K562 (cell line): ENCODE results near the gene GRIA4. TPM values are rescaled to one million over a fixed set of nuclear protein-coding genes. Genes with fewer than 3 reads are reported as not detected.

ENCODE experiments used
- ATAC-seq: fragments of 200-7000 bp; cut with Tn5 transposase; 3 replicates; pipeline ENCODE4 v1.9.1; 2020; ENCODE audit warnings: moderate library complexity
- BruUV-seq: library from RNA; stranded (reverse); fragments of 400-500 nt; replicated peaks from 2 replicates; lab custom pipeline; 2021; lab: Mats Ljungman, UMichigan
- CTCF ChIA-PET: fragments of 300-600 bp; formaldehyde crosslinking; extraction: SDS; loops from one replicate; lab custom pipeline; 2021; ENCODE audit warnings: low intra/inter-chr PET ratio; lab: Yijun Ruan, JAX
- POLR2A ChIA-PET: fragments of 300-600, 350-650 bp; sonication (Branson Sonifier 250); formaldehyde crosslinking; extraction: SDS; loops from one replicate; lab custom pipeline; 2021; ENCODE audit warnings: antibody characterized with exemption, inconsistent platforms; lab: Yijun Ruan, JAX
- DNase-seq, 4 experiments: peaks; one replicate each; pipeline versions ENCODE4 v3.0.0 to v3.0.0-alpha.2; 2011 to 2018; ENCODE audit warnings: low spot score in 3 of 4, mixed read lengths in 3 of 4; ENCODE audit errors: extremely low read depth in 1 of 4
- FAIRE-seq: peaks from 2 replicates; lab custom pipeline; 2011; peaks lifted over from hg19 to GRCh38; lab: Jason Lieb, UNC
- H2AFZ ChIP-seq: 2 replicates; pipeline ENCODE4 v1.6.0; 2011; ENCODE audit warnings: low read depth, low read length, control low read depth, inconsistent platforms
- H3K27ac ChIP-seq: fragments of 200-600 bp; 3 replicates; pipeline ENCODE4 v1.8.0; 2011; ENCODE audit warnings: low read depth, mild to moderate bottlenecking, control low read depth, inconsistent platforms, low read length, moderate library complexity, mixed read lengths; ENCODE audit errors: extremely low read depth
- H3K27me3 ChIP-seq, 2 experiments: fragments of 300-600 bp in 1 of 2; 2 replicates in 1 of 2; 3 replicates in 1 of 2; pipeline versions ENCODE4 v1.6.0 to v1.8.0; 2011; ENCODE audit warnings: inconsistent platforms in 2 of 2, low read length in 2 of 2, mild to moderate bottlenecking in 1 of 2, mixed read lengths in 1 of 2, moderate library complexity in 1 of 2; ENCODE audit not compliant: control insufficient read depth in 2 of 2, insufficient read depth in 2 of 2
- H3K36me3 ChIP-seq: fragments of 300-600 bp; 3 replicates; pipeline ENCODE4 v1.8.0; 2011; ENCODE audit warnings: mild to moderate bottlenecking, low read length, inconsistent platforms; ENCODE audit not compliant: control insufficient read depth, insufficient read depth
- H3K4me1 ChIP-seq, 2 experiments: fragments of 200-600 bp in 1 of 2; replicated peaks in 1 of 2; 2 replicates in 1 of 2; 3 replicates in 1 of 2; pipeline versions ENCODE4 v1.5.1 to v1.8.0; 2011; ENCODE audit warnings: inconsistent platforms in 2 of 2, low read length in 2 of 2, mild to moderate bottlenecking in 1 of 2, mixed read lengths in 1 of 2, moderate library complexity in 1 of 2; ENCODE audit not compliant: control insufficient read depth in 2 of 2, insufficient read depth in 2 of 2
- H3K4me2 ChIP-seq: 2 replicates; pipeline ENCODE4 v1.6.1; 2011; ENCODE audit warnings: low read length, control low read depth, inconsistent platforms, mixed read lengths; ENCODE audit not compliant: insufficient read depth
- H3K4me3 ChIP-seq: fragments of 200-600 bp; sonication (generic), shearing (Covaris generic); 2 replicates; pipeline ENCODE4 v1.5.1; 2016; ENCODE audit warnings: control low read depth, inconsistent platforms
- H3K79me2 ChIP-seq: fragments of 200-600 bp; 3 replicates; pipeline ENCODE4 v1.8.0; 2011; ENCODE audit warnings: low read length, inconsistent platforms; ENCODE audit not compliant: control insufficient read depth, insufficient read depth
- H3K9ac ChIP-seq, 2 experiments: 2 replicates each; pipeline versions ENCODE4 v1.6.0 to v1.6.1; 2011; ENCODE audit warnings: low read depth in 2 of 2, low read length in 2 of 2, control low read depth in 1 of 2, inconsistent platforms in 1 of 2, mild to moderate bottlenecking in 1 of 2, mixed read lengths in 1 of 2; ENCODE audit not compliant: insufficient read depth in 1 of 2
- H3K9me1 ChIP-seq: one replicate; pipeline ENCODE4 v1.6.0; 2011; ENCODE audit warnings: inconsistent platforms, mild to moderate bottlenecking, low read length, moderate library complexity; ENCODE audit not compliant: control insufficient read depth, insufficient read depth
- H3K9me3 ChIP-seq: replicated peaks from 2 replicates; pipeline ENCODE4 v1.5.1; 2011; ENCODE audit warnings: low read depth, low read length, inconsistent platforms; ENCODE audit not compliant: control insufficient read depth, insufficient read depth
- H4K20me1 ChIP-seq: replicated peaks from 2 replicates; pipeline ENCODE4 v1.6.1; 2011; ENCODE audit warnings: low read length, inconsistent platforms, mixed read lengths; ENCODE audit not compliant: control insufficient read depth, insufficient read depth
- HNRNPLL ChIP-seq: fragments of 200-400 bp; formaldehyde crosslinking; IDR thresholded peaks from 2 replicates; pipeline ENCODE4 v1.6.1; 2017; ENCODE audit warnings: low read length, low read depth, mild to moderate bottlenecking; ENCODE audit not compliant: poor library complexity, severe bottlenecking
- KDM4B ChIP-seq, 2 experiments: fragments of 450-650 bp in 1 of 2; sonication (generic) in 1 of 2; IDR thresholded peaks; 2 replicates each; pipeline ENCODE4 v1.6.1; 2016 to 2017; ENCODE audit warnings: borderline replicate concordance in 2 of 2, antibody characterized with exemption in 1 of 2, low read depth in 1 of 2, mild to moderate bottlenecking in 1 of 2
- LCOR ChIP-seq: sonication (generic); formaldehyde crosslinking; IDR thresholded peaks from 2 replicates; pipeline ENCODE4 v1.8.0; 2022; ENCODE audit warnings: mild to moderate bottlenecking, missing genetic modification reagents
- PTTG1 ChIP-seq: fragments of 450-650 bp; IDR thresholded peaks from 2 replicates; pipeline ENCODE4 v1.6.1; 2016; ENCODE audit warnings: low read depth, mild to moderate bottlenecking, missing genetic modification characterization, missing compliant biosample characterization
- RBM15 ChIP-seq: fragments of 200-400 bp; formaldehyde crosslinking; IDR thresholded peaks from 2 replicates; pipeline ENCODE4 v1.6.1; 2018; ENCODE audit warnings: mild to moderate bottlenecking, low read length, moderate library complexity; ENCODE audit not compliant: insufficient read depth
- SAP30 ChIP-seq: fragments of 200-600 bp; sonication (generic); IDR thresholded peaks from 2 replicates; pipeline ENCODE4 v1.6.1; 2012; ENCODE audit warnings: borderline replicate concordance, low read depth, mild to moderate bottlenecking, moderate library complexity, low read length, control low read depth, inconsistent platforms; ENCODE audit not compliant: insufficient read depth, poor library complexity, severe bottlenecking
- SOX6 ChIP-seq: fragments of 450-650 bp; IDR thresholded peaks from 2 replicates; pipeline ENCODE4 v1.6.1; 2014; ENCODE audit warnings: mild to moderate bottlenecking
- SP2 ChIP-seq: IDR thresholded peaks from 2 replicates; pipeline ENCODE4 v1.6.1; 2011; ENCODE audit warnings: mild to moderate bottlenecking, low read depth, low read length, moderate library complexity; ENCODE audit not compliant: poor library complexity, severe bottlenecking; ENCODE audit errors: extremely low read depth
- SREBF2 ChIP-seq: sonication (generic); formaldehyde crosslinking; IDR thresholded peaks from 2 replicates; pipeline ENCODE4 v1.4.0; 2020; ENCODE audit warnings: mild to moderate bottlenecking, missing genetic modification reagents
- TCFL5 ChIP-seq: fragments of 250-450 bp; sonication (Bioruptor Pico); conservative IDR thresholded peaks from 2 replicates; pipeline ENCODE4 v1.6.1; 2021; ENCODE audit warnings: mild to moderate bottlenecking, moderate library complexity, matching md5 sums
- ZFPM2 ChIP-seq: fragments of 250-450 bp; sonication (Bioruptor Pico); IDR thresholded peaks from 2 replicates; pipeline ENCODE4 v1.5.1; 2022; ENCODE audit warnings: mild to moderate bottlenecking
- ZNF124 ChIP-seq: sonication (generic); formaldehyde crosslinking; IDR thresholded peaks from 2 replicates; pipeline ENCODE4 v1.8.1; 2022; ENCODE audit warnings: missing genetic modification reagents
- ZNF239 ChIP-seq: fragments of 250-450 bp; sonication (Bioruptor Pico); IDR thresholded peaks from 2 replicates; pipeline ENCODE4 v1.4.0; 2020; ENCODE audit warnings: mild to moderate bottlenecking
- ZNF354B ChIP-seq: fragments of 250-450 bp; sonication (Bioruptor Pico); IDR thresholded peaks from 2 replicates; pipeline ENCODE4 v1.4.0; 2020
- ZNF507 ChIP-seq: conservative IDR thresholded peaks from 2 replicates; pipeline ENCODE4 v1.6.1; 2017; ENCODE audit warnings: missing genetic modification characterization, missing compliant biosample characterization
- in situ Hi-C: fragments of 300-500 bp; cut with MboI; formaldehyde crosslinking; loops from 4 replicates; pipeline ENCODE4 v1.15.0; 2018; ENCODE audit warnings: inconsistent platforms, mixed read lengths
- intact Hi-C: fragments of 100-400 bp; cut with micrococcal nuclease; formaldehyde crosslinking; loops from 2 replicates; pipeline ENCODE4 v1.14.2; 2022
- polyA plus RNA-seq, 8 experiments: library from polyadenylated mRNA; depleted of rRNA in 4 of 8; stranded (reverse) in 5 of 8; unstranded in 3 of 8; fragments of >200 nt; fragmentation: Nextera tagmentation in 2 of 8; fragmentation: Illumina TruSeq in 1 of 8; extraction: Ambion mirVana in 2 of 8; extraction: Trizol in 1 of 8; gene quantifications; 2 replicates each; pipeline versions ENCODE4 v1.2.1 to v1.2.3, GENCODE V29; 2011 to 2014; ENCODE audit warnings: inconsistent platforms in 1 of 8, missing spikeins in 1 of 8
- total RNA-seq, 7 experiments: library from RNA; depleted of rRNA in 6 of 7; stranded (reverse); fragments of >200 nt in 6 of 7; fragmentation: Illumina TruSeq in 2 of 7; extraction: Trizol in 2 of 7; gene quantifications; 2 replicates each; pipeline versions ENCODE4 v1.2.1 to v1.2.3, GENCODE V29; 2011 to 2021; ENCODE audit warnings: low replicate concordance in 1 of 7
- TF ChIP-seq, protein P1 (sequence below): sonication (generic); formaldehyde crosslinking; IDR thresholded peaks from 2 replicates; pipeline ENCODE4 v1.8.1; 2023; ENCODE audit warnings: mild to moderate bottlenecking, missing genetic modification reagents
- TF ChIP-seq, protein P2 (sequence below): sonication (generic); formaldehyde crosslinking; IDR thresholded peaks from 2 replicates; pipeline ENCODE4 v1.8.0; 2023; ENCODE audit warnings: mild to moderate bottlenecking, missing genetic modification reagents

The GRIA4 gene
- total and polyA plus RNA-seq, 9 of the 15 experiments (the other 6 are each of a cell fraction or from before 2014, with no cell fraction given): not detected

DNA sequence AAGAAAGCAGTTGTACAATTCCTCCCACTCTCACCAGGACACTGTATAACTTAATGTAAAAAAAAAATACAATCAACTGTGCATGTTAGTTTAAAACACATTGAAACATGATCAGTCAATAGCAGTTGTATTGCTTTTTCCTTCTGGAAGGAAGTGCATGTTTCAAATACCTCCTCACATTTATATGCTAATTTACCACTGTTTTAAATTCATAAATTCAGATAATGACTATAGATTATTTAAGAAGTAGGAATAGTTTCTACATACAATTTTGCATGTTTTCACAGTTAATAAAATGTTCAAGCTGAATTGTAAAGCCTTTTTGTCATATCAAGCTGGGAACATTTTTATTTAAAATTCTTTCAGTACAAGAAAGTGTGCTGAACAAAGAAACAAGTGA is 3.3 kb downstream of the GRIA4 start:
- intact Hi-C loops (no loop called here), in situ Hi-C loops (no loop called here)

More for the DNA sequence above, 3.3 kb downstream of the GRIA4 start:
- no peak overlapping the region for H3K4me3 ChIP-seq
- H4K20me1 ChIP-seq: no peaks in the 10 kb centered on the region
- no peaks in the 10 kb centered on the region; the same call in 1 of the 2 replicates for H3K9me3 ChIP-seq
- no peak overlapping the region for H3K9ac ChIP-seq
- ATAC-seq: no peak
- TF ChIP-seq SAP30 (no peak), ZNF239 (no peak), ZNF354B (CRISPR knock-in tag) (no peak), KDM4B (IDR thresholded peaks at IDR 0.05; ENCODE audit: borderline replicate concordance in 2 of 2, low read depth in 1 of 2) (no peak), ZFPM2 (CRISPR knock-in tag) (no peak), PTTG1 (no peak), ZNF507 (tag) (no peak), HNRNPLL (no peak), SREBF2 (CRISPR knock-in tag) (no peak), TCFL5 (CRISPR knock-in tag) (no peak), SP2 (no peak), LCOR (no peak), SOX6 (no peak), RBM15 (no peak), ZNF124 (CRISPR knock-in tag) (no peak)
- TF ChIP-seq, protein P1, sequence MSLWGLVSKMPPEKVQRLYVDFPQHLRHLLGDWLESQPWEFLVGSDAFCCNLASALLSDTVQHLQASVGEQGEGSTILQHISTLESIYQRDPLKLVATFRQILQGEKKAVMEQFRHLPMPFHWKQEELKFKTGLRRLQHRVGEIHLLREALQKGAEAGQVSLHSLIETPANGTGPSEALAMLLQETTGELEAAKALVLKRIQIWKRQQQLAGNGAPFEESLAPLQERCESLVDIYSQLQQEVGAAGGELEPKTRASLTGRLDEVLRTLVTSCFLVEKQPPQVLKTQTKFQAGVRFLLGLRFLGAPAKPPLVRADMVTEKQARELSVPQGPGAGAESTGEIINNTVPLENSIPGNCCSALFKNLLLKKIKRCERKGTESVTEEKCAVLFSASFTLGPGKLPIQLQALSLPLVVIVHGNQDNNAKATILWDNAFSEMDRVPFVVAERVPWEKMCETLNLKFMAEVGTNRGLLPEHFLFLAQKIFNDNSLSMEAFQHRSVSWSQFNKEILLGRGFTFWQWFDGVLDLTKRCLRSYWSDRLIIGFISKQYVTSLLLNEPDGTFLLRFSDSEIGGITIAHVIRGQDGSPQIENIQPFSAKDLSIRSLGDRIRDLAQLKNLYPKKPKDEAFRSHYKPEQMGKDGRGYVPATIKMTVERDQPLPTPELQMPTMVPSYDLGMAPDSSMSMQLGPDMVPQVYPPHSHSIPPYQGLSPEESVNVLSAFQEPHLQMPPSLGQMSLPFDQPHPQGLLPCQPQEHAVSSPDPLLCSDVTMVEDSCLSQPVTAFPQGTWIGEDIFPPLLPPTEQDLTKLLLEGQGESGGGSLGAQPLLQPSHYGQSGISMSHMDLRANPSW (CRISPR knock-in tag): no peak
- TF ChIP-seq, protein P2, sequence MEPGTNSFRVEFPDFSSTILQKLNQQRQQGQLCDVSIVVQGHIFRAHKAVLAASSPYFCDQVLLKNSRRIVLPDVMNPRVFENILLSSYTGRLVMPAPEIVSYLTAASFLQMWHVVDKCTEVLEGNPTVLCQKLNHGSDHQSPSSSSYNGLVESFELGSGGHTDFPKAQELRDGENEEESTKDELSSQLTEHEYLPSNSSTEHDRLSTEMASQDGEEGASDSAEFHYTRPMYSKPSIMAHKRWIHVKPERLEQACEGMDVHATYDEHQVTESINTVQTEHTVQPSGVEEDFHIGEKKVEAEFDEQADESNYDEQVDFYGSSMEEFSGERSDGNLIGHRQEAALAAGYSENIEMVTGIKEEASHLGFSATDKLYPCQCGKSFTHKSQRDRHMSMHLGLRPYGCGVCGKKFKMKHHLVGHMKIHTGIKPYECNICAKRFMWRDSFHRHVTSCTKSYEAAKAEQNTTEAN: no peak
- no peak overlapping the region for H3K27ac ChIP-seq
- H3K27me3 ChIP-seq: no peaks in the 10 kb centered on the region
- POLR2A ChIA-PET: no interaction called here
- H3K4me1 ChIP-seq: no peaks in the 10 kb centered on the region
- no peak for DNase-seq
- H3K36me3 ChIP-seq: no peaks in the 10 kb centered on the region
- H3K79me2 ChIP-seq: no peaks in the 10 kb centered on the region
- BruUV-seq: no TSS peak
- no peaks in the 10 kb centered on the region for H3K9me1 ChIP-seq
- CTCF ChIA-PET: no interaction called here
- FAIRE-seq: no peak
- no peak overlapping the region for H3K4me2 ChIP-seq
- no peak overlapping the region for H2AFZ ChIP-seq
